Rectal smooth muscle tissue (tissue), 1 donor: ENCODE data around the gene SNX11.

Experiments
- H3K27ac ChIP-seq: one replicate; pipeline ENCODE4 v1.7.0; 2013; ENCODE audit warnings: low read depth, low read length, inconsistent platforms
- H3K27me3 ChIP-seq: one replicate; pipeline ENCODE4 v1.7.0; 2013; ENCODE audit warnings: low read length; ENCODE audit not compliant: control insufficient read depth, insufficient read depth
- H3K36me3 ChIP-seq: one replicate; pipeline ENCODE4 v1.7.0; 2013; ENCODE audit warnings: low read length; ENCODE audit not compliant: control insufficient read depth, insufficient read depth
- H3K4me1 ChIP-seq: one replicate; pipeline ENCODE4 v1.7.0; 2013; ENCODE audit warnings: low read length; ENCODE audit not compliant: control insufficient read depth, insufficient read depth
- H3K4me3 ChIP-seq: one replicate; pipeline ENCODE4 v1.7.0; 2013; ENCODE audit warnings: low read length
- H3K9ac ChIP-seq: one replicate; pipeline ENCODE4 v1.7.0; 2013; ENCODE audit warnings: low read length

Gene SNX11

GRCh38 chr17:48126532-48126850 lies 18.9 kb downstream of the SNX11 start:
- no peaks in the 10 kb centered on the region for H3K4me1 ChIP-seq
- H3K9ac ChIP-seq, result no peak overlapping the region
- no peaks in the 10 kb centered on the region for H3K27me3 ChIP-seq
- peaks cover 8% of the 10 kb centered on the region for H3K36me3 ChIP-seq
- no peak overlapping the region for H3K27ac ChIP-seq
- no peak overlapping the region for H3K4me3 ChIP-seq

- Histone ChIP-seq H3K4me3 (no peak overlapping the region), H3K36me3 (peaks cover 4% of the 10 kb centered on the region), H3K4me1 (no peaks in the 10 kb centered on the region), H3K27ac (no peak overlapping the region), H3K9ac (no peak overlapping the region), H3K27me3 (no peaks in the 10 kb centered on the region)
Measured at GRCh38 chr17:48127371-48128051, 19.9 kb downstream of the SNX11 start.

- H3K4me3 ChIP-seq, result no peak overlapping the region
- H3K27me3 ChIP-seq, result no peaks in the 10 kb centered on the region
Measured at GRCh38 chr17:48128400-48128799, 20.8 kb downstream of the SNX11 start.

GRCh38 chr17:48129981-48130380 lies 22.4 kb downstream of the SNX11 start:
- Histone ChIP-seq H3K27ac (no peak overlapping the region), H3K4me1 (no peaks in the 10 kb centered on the region), H3K4me3 (no peak overlapping the region), H3K9ac (no peak overlapping the region), H3K27me3 (no peaks in the 10 kb centered on the region), H3K36me3 (peaks cover 2% of the 10 kb centered on the region)

More at GRCh38 chr17:48128400-48128799, 20.8 kb downstream of the SNX11 start:
- Histone ChIP-seq H3K27ac (no peak overlapping the region), H3K4me1 (no peaks in the 10 kb centered on the region), H3K36me3 (peaks cover 4% of the 10 kb centered on the region), H3K9ac (no peak overlapping the region)

- H3K4me1 ChIP-seq, result no peaks in the 10 kb centered on the region
- no peaks in the 10 kb centered on the region for H3K27me3 ChIP-seq
- H3K36me3 ChIP-seq, result no peaks in the 10 kb centered on the region
- H3K4me3 ChIP-seq, result no peak overlapping the region
- H3K9ac ChIP-seq, result no peak overlapping the region
- no peak overlapping the region for H3K27ac ChIP-seq
Measured at GRCh38 chr17:48131216-48131824, 23.8 kb downstream of the SNX11 start.

GRCh38 chr17:48132385-48132784 lies 24.8 kb downstream of the SNX11 start:
- H3K36me3 ChIP-seq, result no peaks in the 10 kb centered on the region
- H3K27me3 ChIP-seq, result no peaks in the 10 kb centered on the region
- no peak overlapping the region for H3K9ac ChIP-seq
- no peak overlapping the region for H3K27ac ChIP-seq
- no peak overlapping the region for H3K4me3 ChIP-seq
- H3K4me1 ChIP-seq, result no peaks in the 10 kb centered on the region

GRCh38 chr17:48134912-48135480 lies 27.4 kb downstream of the SNX11 start:
- Histone ChIP-seq H3K36me3 (no peaks in the 10 kb centered on the region), H3K4me1 (no peaks in the 10 kb centered on the region), H3K27ac (no peak overlapping the region)

GRCh38 chr17:48137656-48138055 lies 30.1 kb downstream of the SNX11 start:
- no peaks in the 10 kb centered on the region for H3K36me3 ChIP-seq
- no peaks in the 10 kb centered on the region for H3K4me1 ChIP-seq
- H3K27me3 ChIP-seq, result no peaks in the 10 kb centered on the region
- no peak overlapping the region for H3K27ac ChIP-seq
- no peak overlapping the region for H3K4me3 ChIP-seq
- H3K9ac ChIP-seq, result no peak overlapping the region

More at GRCh38 chr17:48134912-48135480, 27.4 kb downstream of the SNX11 start:
- H3K4me3 ChIP-seq, result no peak overlapping the region
- no peak overlapping the region for H3K9ac ChIP-seq
- H3K27me3 ChIP-seq, result no peaks in the 10 kb centered on the region

GRCh38 chr17:48139944-48140343 lies 32.4 kb downstream of the SNX11 start:
- Histone ChIP-seq H3K36me3 (no peaks in the 10 kb centered on the region), H3K4me1 (no peaks in the 10 kb centered on the region), H3K27me3 (no peaks in the 10 kb centered on the region)

GRCh38 chr17:48143629-48144028 lies 36.1 kb downstream of the SNX11 start:
- no peaks in the 10 kb centered on the region for H3K27me3 ChIP-seq
- no peaks in the 10 kb centered on the region for H3K36me3 ChIP-seq
- no peak overlapping the region for H3K27ac ChIP-seq
- no peaks in the 10 kb centered on the region for H3K4me1 ChIP-seq
- H3K4me3 ChIP-seq, result no peak overlapping the region
- no peak overlapping the region for H3K9ac ChIP-seq

More at GRCh38 chr17:48139944-48140343, 32.4 kb downstream of the SNX11 start:
- H3K4me3 ChIP-seq, result no peak overlapping the region
- H3K9ac ChIP-seq, result no peak overlapping the region
- no peak overlapping the region for H3K27ac ChIP-seq

- Histone ChIP-seq H3K9ac (no peak overlapping the region), H3K36me3 (no peaks in the 10 kb centered on the region), H3K27ac (no peak overlapping the region), H3K4me1 (no peaks in the 10 kb centered on the region), H3K27me3 (no peaks in the 10 kb centered on the region), H3K4me3 (no peak overlapping the region)
Measured at GRCh38 chr17:48144231-48144630, 36.7 kb downstream of the SNX11 start.

GRCh38 chr17:48144976-48145798 lies 37.6 kb downstream of the SNX11 start:
- Histone ChIP-seq H3K27ac (no peak overlapping the region), H3K4me3 (no peak overlapping the region), H3K27me3 (no peaks in the 10 kb centered on the region), H3K36me3 (no peaks in the 10 kb centered on the region), H3K9ac (no peak overlapping the region), H3K4me1 (no peaks in the 10 kb centered on the region)
